HG02623 (cell line): ENCODE measurements around the gene ALKBH8.

Experiments
- ATAC-seq: cut with Tn5 transposase; IDR thresholded peaks from one replicate; pipeline ENCODE4 v1.9.1; 2021; ENCODE audit warnings: moderate library complexity; ENCODE audit not compliant: unreplicated experiment

Gene ALKBH8, protein sequence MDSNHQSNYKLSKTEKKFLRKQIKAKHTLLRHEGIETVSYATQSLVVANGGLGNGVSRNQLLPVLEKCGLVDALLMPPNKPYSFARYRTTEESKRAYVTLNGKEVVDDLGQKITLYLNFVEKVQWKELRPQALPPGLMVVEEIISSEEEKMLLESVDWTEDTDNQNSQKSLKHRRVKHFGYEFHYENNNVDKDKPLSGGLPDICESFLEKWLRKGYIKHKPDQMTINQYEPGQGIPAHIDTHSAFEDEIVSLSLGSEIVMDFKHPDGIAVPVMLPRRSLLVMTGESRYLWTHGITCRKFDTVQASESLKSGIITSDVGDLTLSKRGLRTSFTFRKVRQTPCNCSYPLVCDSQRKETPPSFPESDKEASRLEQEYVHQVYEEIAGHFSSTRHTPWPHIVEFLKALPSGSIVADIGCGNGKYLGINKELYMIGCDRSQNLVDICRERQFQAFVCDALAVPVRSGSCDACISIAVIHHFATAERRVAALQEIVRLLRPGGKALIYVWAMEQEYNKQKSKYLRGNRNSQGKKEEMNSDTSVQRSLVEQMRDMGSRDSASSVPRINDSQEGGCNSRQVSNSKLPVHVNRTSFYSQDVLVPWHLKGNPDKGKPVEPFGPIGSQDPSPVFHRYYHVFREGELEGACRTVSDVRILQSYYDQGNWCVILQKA

DNA sequence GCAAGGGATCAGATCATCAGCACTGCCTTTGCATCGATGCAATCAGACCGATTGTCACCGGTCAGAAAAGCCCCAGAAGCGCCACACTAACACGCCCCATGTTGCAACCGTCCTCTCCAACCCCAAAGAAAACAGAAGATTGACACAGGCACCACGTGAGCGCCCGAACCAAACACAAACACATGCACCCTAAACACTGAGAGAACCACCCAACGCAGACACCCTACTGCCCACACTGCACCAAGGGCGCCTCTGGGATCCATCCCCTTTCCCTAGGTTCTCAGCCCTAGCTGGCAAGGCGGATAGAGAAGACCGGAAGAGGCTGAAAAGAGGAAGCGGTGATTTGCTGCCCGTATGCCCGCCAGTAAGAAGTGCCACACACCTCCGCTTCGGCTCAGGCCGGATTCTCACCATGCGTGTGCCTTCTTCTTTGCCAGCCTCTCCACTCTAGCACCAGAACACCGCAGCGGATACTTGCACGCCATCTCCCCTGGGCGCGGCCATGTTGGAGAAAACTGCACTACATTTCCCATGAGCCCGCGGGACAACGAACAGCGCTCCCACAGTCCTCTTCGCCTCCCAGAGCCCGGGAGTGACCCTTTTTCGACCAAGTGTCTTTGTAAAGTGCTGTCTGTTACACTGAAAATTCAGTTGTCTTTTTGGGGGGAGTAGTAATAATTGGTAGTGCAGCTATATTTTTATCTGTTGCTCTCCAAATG, at the start of gene ALKBH8:
TSS of gene ALKBH8 (minus strand) at position 517 of the 719 bp plus-strand sequence. CDS start 4,842 bp downstream, outside the sequence.
- peak; percentile 76 for ATAC-seq

DNA sequence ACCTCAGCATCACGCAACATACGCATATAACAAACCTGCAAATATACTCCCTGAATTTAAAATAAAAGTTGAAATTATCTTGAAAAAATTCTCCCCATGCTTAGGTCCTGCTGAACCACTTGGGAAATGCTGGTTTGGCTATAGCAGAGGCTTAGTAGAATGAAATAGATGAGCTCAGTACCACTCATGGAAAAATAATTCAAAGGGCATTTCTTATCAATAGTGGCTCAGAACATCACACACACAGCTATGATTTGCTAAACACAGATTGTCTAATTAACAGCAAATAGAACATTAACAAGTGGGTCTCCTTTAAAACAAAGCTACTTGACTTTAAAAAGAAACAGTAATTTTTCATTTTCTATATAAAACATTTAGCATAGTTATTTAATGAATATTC, 46.9 kb upstream of the ALKBH8 start:
- ATAC-seq, result no peak

DNA sequence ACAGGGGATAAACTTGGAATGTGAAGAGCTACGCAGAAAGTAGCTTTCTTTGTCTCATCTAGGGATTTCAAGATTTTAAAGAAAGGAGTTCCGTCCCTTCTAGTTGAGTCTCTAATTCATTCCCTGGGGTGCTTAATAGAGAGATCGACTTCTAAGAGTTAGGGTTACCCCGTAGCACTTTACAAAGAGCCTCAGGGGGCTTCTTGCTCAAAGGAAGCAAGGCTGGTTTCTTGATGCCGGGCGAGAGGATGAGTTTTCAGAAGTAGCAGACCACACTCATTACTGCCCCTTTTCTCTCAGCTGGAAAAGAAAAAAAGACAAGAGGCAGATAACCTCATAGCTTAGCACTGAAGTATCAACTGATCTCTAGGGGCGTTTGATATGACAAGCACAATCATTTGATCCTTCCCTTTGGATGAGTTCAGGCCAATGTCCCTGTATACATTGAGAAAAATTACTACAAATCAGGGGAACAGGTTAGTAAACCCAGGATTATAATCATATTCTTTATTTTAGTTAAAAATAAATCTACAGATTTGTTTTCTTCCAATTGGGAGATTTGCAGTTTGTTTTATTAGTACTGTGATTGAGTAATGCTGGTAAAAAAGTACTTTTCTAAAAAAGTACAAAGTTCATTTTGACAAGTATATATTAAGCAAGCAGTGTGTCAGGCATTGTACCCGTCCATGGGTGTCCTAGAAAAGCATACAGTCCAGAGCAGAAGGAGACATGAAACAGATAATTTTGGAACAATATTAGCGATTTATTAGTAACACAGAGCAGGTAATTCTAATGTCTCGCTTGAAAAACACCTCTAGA, 44.1 kb upstream of the ALKBH8 start:
- no peak for ATAC-seq

DNA sequence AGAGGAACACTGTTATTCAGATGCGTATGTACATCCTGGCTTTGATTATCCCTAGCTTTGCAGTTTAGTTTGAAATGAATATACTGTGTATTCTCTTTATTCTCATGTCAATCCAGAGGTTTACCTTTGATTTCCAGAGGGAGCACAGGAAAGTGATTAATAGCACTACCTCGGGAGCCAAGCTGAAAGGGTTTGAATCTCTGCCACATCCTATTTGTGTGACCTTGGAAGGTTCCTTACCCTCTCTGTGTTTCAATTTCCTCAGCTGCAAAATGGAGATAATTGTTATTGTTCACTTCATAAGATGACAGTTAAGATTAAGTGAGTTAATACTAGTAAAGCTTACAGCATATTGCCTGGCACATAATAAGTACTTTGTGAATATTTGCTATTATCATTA, 43.3 kb upstream of the ALKBH8 start:
- ATAC-seq, result no peak

DNA sequence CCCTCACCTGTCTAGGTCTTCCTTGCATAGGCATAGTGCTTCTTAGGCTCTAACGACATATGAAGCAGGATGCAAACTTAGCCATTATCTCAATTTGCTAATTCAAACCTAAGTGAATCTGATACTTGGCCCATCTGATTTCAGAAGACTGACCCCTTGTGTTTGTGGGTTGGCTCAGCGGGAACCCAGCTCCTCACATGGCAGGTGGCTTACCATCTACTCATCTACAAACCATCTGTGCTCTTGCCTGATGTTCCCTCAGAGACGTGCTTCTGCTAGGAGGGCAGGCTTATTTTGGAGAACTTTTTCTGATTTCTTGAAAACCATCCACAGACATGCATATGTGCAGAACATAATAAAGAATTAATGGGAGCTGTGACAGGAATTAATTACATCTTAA, 40.6 kb upstream of the ALKBH8 start:
- no peak for ATAC-seq

DNA sequence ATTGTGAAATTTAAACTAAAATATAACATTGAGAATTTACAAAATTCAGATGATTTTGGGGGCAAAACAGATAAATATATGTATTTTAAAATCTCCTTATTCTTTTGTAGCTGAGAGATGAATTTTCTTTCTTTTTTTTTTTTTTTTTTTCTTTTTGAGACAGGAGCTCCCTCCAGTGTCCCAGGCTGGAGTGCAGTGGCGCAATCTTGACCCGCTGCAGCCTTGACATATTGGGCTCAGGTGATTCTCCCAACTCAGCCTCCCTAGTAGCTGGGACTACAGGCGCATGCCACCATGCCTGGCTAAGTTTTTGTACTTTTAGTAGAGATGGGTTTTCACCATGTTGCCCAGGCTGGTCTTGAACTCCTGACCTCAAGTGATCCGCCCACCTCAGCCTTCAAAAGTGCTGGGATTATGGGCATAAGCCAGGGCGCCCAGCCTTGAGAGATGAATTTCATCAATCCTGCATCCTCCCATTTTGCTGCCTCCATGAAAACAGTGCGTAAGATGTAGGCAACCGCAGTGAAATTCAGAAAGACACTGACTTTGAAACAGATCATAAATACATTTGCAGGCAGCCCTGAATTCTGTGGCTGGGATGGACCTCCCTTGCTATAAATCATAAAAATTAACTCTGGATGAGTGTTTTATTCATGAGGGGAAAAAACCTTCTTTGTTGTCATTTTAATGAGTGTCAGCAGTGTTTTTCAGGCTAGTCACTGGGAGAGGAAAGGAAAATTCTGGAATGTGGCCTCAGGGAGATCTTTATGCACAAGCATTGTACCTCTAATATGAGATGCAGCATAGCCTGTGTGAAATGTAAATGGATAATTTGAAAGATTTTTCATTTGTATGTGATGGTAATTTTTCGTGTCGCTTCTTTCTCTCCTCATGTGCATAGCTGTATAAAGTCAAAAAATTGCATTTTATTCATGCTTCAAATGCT, 39.8 kb upstream of the ALKBH8 start:
- ATAC-seq, result no peak

DNA sequence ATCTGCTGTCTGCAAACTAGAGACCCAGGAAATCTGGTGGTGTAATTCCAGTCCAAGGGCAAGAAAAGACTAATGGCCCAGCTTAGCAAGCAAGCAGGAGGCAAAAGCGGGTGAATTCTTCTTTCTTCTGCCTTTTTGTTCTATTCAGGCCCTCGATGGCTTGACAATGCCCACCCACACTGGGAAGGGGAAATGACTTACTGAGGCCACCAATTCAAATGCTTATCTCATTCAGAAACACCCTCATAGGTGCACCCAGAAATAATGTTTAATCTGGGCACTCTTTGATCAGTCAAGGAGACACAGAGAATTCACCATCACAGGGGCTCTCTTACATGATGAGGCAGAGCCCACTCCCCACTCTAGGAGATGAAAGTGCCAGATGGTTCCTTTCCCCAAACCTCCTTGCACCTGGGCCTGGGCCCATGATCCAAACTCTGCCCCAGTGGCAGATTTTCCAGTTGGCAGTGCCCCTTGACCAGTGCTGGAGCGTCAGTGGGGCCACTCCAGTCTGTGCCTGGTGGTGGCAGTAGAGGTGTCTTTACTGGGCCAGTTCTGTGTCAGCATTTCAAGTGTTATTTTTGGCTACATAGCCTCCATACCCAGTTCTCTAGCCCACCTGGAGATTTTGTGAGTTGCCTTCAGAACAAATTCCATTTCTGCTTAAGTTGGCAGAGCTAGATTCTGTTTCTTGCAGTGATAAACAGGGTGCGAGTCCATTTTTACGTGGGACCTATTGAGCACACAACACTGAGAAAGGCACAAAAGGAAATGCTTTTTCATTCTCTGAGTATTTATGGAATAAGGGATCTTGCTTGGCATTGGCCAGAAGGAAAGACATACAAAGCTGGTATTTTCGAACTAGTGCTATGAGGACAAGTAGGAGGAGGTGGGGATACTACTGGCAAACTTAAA, 32.9 kb upstream of the ALKBH8 start:
- ATAC-seq, result no peak

DNA sequence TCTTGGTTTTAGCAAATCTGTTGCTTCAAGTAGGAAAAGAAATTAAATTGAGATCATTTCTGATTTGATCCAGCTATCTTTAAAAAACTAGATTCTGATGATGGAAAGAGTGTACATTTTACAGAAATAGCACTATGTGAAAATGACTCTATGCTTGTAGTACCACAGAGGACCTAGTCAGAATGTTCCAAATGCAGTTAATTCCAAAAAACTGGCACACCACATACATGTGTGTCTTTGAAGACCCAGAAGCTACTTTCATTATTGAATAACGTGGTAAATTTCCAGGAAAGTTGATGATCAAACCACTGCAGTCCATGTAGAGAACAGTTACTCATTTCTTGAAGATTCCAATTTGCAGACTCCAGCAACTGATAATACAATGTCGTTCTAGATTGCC, 29.2 kb upstream of the ALKBH8 start:
- no peak for ATAC-seq

DNA sequence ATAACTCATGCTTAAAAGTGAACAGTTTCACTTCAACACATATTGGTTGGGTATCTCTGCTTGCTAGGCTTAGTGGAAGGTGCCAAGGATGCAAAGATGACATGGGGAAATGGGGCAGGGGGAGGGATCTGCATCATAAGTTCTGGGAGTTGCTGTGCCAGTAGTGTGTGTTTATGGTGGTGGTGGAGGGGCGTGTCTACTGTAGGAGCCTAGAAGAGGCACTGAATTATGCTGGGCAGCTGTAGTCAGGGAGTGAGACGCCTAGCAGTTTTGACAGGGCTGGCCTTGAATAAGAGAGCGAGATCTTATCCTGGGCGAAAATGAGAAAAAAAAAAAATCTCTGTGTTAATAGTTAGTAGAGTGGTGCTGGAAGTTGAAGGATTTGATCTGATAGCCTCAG, 28.4 kb upstream of the ALKBH8 start:
- no peak for ATAC-seq

DNA sequence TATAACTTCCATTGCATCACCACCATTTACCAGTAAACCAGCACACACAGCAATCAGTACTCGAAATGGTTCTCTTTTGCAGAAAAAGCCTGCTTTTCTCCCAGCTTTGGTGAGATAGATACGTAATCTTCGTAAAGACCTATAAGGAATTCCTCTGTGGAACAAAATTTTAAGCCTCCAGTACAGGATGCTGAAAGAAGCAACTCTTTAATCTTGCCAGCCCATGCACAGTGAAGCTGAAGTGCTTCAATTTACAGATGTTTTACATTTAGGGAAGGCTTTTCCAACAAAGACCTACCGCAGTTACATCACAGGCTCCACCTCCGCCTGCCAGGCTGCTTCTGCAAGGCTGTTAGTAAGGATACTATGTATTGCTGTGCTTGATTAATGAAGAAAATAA, 27.3 kb upstream of the ALKBH8 start:
- ATAC-seq, result no peak

DNA sequence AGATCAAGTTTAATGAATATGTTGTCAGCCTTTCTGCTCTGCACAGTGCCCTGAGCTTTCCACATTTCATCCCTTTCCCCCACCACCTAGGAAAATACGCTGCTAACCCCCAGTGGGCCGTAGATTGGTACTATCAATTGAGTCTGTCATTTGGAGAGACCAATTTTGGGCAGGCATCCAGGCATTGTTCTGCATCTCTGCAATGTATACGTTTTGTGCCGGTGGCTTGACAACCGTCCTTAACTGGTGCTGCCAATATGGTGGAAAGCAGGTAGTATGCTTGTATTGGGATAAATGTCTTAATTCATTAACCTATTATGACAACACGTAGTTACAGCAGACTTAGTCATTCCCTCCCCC, 26.7 kb upstream of the ALKBH8 start:
- ATAC-seq, result no peak

DNA sequence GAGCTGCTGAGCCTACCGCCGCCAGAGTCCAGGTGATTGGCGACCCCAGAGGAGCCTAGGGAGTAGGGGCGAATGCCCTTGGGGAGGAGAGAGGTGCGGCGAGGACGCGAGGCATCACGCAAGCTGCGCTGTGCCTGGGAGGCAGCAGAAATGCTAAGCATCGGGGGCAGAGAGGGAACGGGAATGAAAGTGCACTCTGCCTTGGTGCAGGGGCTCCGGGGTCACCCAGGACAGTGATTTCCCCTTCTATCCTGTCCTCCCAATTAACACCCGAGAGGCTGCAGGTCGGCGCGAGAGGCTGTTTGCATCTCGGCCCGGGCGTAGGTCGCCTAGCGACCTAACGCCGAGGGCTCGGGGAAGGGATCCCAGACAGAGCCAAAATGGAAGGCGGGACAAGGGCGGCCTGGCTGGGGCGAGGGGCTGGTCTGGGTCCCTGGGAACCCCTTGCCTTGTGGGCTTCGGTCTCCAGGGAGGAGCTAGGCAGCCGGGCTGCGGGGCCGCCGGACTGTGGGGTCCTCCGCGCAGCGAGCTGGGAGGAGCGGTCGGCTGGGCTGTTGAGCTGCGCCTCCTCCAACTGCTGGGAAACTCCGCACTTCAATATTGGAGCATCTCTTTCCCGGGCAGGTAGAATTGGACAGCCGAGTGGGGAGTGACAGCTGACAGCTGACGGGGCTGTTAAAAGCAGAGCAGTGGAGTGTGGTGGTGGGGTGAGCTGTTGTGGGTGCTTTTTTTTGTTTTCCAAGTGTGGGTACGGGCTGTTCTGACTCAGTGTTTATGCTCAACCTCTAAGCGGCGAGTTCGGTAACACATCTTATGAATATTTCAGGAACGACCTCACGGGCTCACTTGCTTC, 26.1 kb upstream of the ALKBH8 start:
- no peak for ATAC-seq

DNA sequence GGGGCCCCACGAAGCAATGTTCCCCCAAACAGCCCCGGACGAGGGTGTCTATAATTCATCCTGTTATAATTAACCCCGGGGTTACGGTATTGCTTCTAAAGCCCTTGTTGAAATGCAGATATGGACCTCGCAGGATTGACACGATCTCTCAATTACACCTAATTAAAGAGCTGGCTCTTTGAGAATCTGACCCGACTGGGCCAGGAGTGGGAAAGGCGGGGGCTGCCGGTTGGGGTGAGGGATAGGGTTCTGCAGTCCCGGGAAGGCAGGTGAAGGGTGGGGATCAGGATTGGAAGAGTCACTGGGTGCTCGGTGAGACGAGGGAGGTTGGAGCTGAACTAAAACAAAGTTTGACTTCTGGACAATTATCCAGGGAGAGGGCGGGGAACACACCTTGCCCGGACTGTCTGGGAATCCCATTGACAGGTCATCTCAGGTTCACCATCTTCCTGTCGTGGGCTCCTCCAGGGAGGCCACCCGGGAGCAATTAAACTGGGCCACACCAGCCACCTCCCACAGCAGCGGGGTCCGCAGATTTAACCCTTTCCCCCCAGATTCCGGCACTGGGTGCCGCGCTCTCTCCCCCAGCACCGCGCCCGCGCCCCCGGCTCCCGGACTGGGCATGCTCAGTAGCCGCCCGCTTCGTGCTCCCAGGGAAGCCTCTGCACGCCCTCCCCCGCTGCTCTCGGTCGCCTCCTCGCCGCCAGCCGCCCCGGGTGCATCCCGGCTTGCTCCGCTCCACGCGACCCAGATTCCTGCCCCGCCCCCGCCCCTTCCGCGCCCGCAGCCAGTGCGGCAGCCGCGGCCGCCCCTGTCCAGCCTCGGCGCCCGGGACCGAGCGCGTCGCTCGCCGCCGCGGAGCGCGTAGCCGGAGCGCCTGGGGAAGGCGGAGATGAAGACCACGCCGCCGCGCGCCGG, 25.2 kb upstream of the ALKBH8 start, which contains the start of gene ELMOD1:
TSS of gene ELMOD1 (plus strand) at position 688 of the 918 bp plus-strand sequence. CDS start 27,043 bp downstream, outside the sequence.
- ATAC-seq, result no peak

DNA sequence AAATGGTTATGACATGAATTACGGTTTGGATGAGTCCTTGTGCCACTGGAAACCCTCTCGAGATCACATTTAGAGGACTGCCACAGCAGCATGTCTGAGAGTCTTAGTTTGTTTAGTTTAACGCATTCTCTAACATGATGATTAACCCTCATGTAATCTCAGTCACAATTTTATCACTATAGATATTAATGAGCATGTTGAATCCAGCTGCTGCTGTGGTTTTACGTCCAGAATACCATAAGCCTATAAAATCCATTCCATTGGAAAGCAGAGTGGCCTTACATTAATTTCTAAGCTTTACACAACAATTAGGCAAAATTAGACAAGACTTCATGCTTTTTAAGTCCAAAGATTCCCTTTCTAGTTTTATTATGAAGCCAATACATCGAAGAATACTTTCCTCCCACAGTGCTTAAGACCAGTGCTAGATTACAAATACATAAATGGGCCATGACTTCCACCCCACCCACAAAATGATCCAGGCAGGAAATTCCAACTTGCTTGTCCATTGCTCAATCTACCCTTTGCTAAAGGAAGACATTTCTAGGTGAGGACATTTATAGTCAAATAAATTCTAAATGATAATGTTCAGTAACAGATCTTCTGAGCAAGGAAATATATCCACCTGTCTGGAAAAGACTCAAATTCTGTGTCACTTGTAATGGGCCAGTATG, 21.9 kb upstream of the ALKBH8 start:
- no peak for ATAC-seq

DNA sequence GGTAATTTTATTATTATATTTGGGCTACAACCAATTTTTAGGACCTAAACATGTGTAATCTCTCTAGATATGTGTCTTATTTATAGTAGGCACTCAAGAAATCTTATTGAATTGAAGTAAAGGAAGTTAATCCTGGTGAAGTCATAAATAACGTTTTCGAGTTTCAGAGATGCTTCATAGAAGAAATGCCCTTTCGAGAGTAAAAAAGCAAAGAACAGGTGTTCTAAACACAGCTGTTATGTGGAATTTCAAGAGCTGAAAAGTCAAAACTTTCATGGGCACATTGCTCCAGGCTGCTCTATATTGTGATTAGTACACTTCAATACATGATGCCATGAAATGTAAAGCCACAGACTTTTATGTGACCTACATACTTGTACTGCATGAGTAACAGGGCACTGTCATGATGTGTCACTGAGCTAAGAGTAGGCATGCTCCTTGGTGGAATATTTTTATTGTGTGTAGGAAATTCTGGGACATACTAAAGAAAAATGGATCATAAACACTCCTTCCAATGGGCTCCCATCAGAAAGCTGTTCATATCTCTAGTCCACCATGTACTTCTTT, 18.2 kb upstream of the ALKBH8 start:
- no peak for ATAC-seq

DNA sequence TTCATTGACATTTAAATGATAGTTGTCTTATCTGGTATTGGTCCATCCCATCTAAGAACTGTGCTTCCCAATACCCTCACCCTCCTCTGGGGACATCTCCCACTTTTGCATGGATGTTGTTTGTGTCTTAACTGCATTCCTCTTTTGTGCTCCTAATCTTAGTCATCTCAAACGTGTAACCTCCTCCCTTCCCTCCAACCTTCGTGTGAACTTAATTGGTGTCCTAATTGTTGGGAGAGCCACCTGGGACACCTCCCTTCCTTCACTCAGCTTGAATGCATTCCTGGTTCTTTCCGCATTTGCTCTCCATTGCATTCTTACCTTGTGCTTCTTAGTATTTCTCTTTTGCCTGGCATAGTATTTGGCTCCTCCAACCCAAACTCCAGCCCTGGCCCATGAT, 15.6 kb upstream of the ALKBH8 start:
- no peak for ATAC-seq
